ENCODE results near the gene CSMD2. TPM values are rescaled to one million over a fixed set of nuclear protein-coding genes. Genes with fewer than 3 reads are reported as not detected.

Gene CSMD2
- total RNA-seq, 1 donor from 2014 or later = 1.8 TPM

DNA sequence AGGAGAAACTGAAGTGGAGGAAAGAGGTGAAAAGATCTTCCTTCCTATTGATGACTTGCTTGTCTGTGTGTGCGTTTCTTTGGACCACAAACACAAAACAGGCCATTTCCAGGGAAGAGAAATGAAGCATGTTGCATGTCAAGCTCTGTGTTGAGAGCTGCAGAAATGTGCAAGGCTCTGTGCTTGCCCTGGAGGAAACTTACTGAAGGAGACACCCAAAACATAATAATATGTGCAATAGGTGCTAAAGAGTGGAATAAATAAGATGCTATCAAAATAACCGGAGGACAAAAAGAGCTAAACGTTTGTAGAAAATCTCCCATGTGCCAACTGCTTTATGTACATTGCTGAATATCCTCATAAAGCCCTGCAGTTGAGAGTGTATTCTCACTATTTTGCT is 496.3 kb downstream of the CSMD2 start:
- Mint-ChIP-seq H3K4me1 (ENCODE audit: unreplicated experiment) (no peaks in the 10 kb centered on the region), H3K27me3 (peaks cover 14% of the 10 kb centered on the region), H3K27ac (no peak overlapping the region), H3K36me3 (no peaks in the 10 kb centered on the region), H3K9me3 (no peaks in the 10 kb centered on the region), H3K4me3 (no peak overlapping the region)
- DNase-seq (ENCODE audit: extremely low spot score, unreplicated experiment) = no peak
- TF ChIP-seq, protein P1, sequence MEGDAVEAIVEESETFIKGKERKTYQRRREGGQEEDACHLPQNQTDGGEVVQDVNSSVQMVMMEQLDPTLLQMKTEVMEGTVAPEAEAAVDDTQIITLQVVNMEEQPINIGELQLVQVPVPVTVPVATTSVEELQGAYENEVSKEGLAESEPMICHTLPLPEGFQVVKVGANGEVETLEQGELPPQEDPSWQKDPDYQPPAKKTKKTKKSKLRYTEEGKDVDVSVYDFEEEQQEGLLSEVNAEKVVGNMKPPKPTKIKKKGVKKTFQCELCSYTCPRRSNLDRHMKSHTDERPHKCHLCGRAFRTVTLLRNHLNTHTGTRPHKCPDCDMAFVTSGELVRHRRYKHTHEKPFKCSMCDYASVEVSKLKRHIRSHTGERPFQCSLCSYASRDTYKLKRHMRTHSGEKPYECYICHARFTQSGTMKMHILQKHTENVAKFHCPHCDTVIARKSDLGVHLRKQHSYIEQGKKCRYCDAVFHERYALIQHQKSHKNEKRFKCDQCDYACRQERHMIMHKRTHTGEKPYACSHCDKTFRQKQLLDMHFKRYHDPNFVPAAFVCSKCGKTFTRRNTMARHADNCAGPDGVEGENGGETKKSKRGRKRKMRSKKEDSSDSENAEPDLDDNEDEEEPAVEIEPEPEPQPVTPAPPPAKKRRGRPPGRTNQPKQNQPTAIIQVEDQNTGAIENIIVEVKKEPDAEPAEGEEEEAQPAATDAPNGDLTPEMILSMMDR (conservative IDR thresholded peaks at IDR 0.05) = no peak

DNA sequence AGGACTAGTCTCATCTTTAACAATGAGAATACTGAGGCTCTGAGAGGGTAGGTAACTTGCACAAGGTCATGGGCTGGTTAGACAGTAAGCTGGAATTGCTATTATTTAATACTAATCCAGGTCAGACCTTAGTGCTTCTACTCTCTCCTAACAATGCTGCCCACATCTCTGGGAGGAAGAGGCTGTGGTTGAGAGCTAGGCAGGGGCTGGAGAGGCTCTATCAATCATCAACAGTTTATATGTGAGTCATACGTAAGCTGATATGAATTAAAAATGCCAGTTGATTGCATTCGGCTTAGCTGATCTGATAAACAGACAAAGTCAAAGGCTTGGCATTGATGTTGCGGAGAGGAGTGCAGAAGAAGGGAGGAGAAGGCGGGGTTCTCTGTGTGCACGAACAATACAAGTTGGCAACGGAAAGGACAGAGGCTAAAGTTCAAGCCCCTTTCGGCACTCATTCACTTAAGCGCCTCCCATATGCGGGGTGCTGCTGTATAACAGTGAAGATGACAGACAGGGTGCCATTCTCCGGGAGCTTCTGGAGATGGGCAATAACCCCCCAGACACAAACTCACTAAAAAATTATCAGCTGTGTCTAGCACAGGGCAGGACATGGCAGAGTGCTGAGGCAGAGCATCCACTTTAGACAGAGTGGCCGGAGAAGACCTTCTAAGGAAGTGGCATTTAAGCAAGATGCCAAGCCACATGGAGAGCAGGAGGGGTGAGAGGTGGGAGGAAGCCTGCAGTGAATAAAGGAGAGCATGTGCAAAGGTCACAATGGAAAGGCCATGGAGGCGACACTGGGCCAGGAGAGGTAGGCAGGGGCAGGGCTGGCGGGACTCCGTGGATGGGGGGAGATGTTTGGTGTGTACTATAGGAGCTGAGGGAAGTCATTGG is 497.4 kb downstream of the CSMD2 start:
- no peaks in the 10 kb centered on the region for H3K36me3 Mint-ChIP-seq
- H3K4me3 Mint-ChIP-seq = no peak overlapping the region
- H3K4me1 Mint-ChIP-seq (ENCODE audit: unreplicated experiment) = no peaks in the 10 kb centered on the region
- H3K9me3 Mint-ChIP-seq = no peaks in the 10 kb centered on the region
- TF ChIP-seq, protein P1 (conservative IDR thresholded peaks at IDR 0.05) = no peak
- DNase-seq (ENCODE audit: extremely low spot score, unreplicated experiment) = no peak
- H3K27me3 Mint-ChIP-seq = peaks cover 14% of the 10 kb centered on the region
- no peak overlapping the region for H3K27ac Mint-ChIP-seq

DNA sequence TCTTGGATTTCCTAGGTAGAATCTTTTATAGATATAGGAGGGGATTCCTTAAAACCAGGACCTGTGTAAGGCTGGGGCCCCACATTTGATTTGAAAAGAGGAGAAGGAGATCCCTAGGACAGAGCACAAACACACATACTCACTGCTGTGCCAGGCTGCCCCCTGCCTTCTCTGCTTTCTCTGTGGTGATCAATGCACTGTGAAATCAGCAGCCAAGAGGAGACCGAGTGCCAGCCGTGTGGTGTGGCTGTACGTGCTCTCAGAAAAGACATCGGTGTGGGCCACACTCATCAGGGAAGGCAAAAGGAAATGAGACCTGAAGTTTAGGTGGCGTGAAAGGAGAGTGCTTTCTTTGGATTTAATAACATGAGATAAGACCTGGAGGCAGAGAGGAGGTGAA is 498.4 kb downstream of the CSMD2 start:
- TF ChIP-seq, protein P1 (conservative IDR thresholded peaks at IDR 0.05) = no peak
- no peaks in the 10 kb centered on the region for H3K9me3 Mint-ChIP-seq
- DNase-seq (ENCODE audit: extremely low spot score, unreplicated experiment) = no peak
- no peaks in the 10 kb centered on the region for H3K4me1 Mint-ChIP-seq (ENCODE audit: unreplicated experiment)
- H3K27me3 Mint-ChIP-seq = peaks cover 18% of the 10 kb centered on the region
- H3K36me3 Mint-ChIP-seq = no peaks in the 10 kb centered on the region
- H3K27ac Mint-ChIP-seq = no peak overlapping the region
- no peak overlapping the region for H3K4me3 Mint-ChIP-seq

DNA sequence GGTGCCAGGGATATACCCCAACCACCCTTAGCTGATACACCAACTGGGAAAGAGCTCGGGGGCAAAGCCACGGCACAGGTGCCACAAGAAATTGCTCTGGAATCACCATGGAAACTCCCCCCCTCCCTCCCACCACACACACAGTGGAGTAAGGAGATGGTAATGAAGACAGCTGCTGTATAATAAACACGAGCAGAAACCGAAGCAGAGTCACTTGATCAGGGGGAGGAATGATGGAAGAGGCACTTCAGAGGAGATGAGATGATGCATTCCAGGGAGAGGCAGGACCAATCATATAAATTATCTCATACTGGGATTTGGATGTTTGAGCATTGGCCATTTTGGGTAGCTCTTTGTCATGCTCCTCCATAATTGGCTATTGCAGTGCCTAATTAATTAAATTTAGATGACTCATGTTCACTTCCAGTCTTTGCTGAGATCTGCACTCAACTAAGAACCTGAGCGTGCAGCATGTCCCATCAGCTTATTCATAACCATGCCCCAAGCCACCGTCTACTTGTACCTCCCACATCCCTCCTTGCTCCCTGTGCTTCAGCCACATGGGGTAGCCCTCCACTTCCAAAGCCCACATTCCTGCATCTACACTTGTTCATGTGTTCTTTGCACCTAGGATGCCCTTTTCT is 503.1 kb downstream of the CSMD2 start:
- H3K9me3 Mint-ChIP-seq = no peaks in the 10 kb centered on the region
- no peak for DNase-seq (ENCODE audit: extremely low spot score, unreplicated experiment)
- peaks cover 16% of the 10 kb centered on the region for H3K27me3 Mint-ChIP-seq
- TF ChIP-seq, protein P1 (conservative IDR thresholded peaks at IDR 0.05) = no peak
- no peak overlapping the region for H3K27ac Mint-ChIP-seq
- no peak overlapping the region for H3K4me3 Mint-ChIP-seq
- no peaks in the 10 kb centered on the region for H3K4me1 Mint-ChIP-seq (ENCODE audit: unreplicated experiment)
- no peaks in the 10 kb centered on the region for H3K36me3 Mint-ChIP-seq

DNA sequence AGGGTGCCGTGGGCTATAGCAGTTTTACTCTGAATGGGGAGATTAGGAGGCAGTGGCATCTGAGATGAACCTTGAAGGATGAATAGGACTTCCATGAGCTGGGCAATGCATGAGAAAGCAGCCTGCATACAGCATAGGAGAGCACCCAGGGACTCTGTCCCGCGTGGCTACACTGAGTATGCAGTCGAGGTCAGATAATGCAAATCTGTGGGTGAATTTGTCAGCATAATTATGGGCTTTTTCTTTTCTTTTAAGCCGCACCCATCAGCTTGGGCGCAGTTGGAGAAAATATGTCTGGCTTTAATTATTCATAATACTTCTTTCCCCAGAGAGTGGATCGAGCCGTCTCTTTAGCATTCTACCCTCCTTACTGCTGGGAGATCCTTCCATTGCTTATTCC is 504.1 kb downstream of the CSMD2 start:
- no peaks in the 10 kb centered on the region for H3K9me3 Mint-ChIP-seq
- TF ChIP-seq, protein P1 (conservative IDR thresholded peaks at IDR 0.05) = no peak
- H3K4me1 Mint-ChIP-seq (ENCODE audit: unreplicated experiment) = no peaks in the 10 kb centered on the region
- DNase-seq (ENCODE audit: extremely low spot score, unreplicated experiment) = no peak
- H3K4me3 Mint-ChIP-seq = no peak overlapping the region
- H3K27ac Mint-ChIP-seq = no peak overlapping the region
- peaks cover 16% of the 10 kb centered on the region for H3K27me3 Mint-ChIP-seq
- no peaks in the 10 kb centered on the region for H3K36me3 Mint-ChIP-seq

Measured in type B pancreatic cell (in vitro differentiated cells).